A549 (cell line): ENCODE data around the gene RASSF6. TPM values are rescaled to one million over a fixed set of nuclear protein-coding genes. Genes with fewer than 3 reads are reported as not detected.

ENCODE experiments used
- ATAC-seq, 2 experiments: fragments of 200-7000 bp in 1 of 2; fragments of >200 bp in 1 of 2; cut with Nextera tagmentation in 1 of 2; cut with Tn5 transposase in 1 of 2; 3 replicates each; pipeline versions ENCODE4 v1.8.0 to v1.9.1; 2018 to 2020; ENCODE audit warnings: mild to moderate bottlenecking in 1 of 2, moderate library complexity in 1 of 2
- CTCF ChIA-PET: fragments of 300-600 bp; sonication (Branson Sonifier 250); formaldehyde crosslinking; extraction: SDS; loops from one replicate; lab custom pipeline; 2021; ENCODE audit warnings: antibody characterized with exemption, inconsistent platforms; lab: Yijun Ruan, JAX
- POLR2A ChIA-PET: fragments of 350-600 bp; formaldehyde crosslinking; extraction: SDS; loops from one replicate; lab custom pipeline; 2021; ENCODE audit warnings: antibody characterized with exemption, inconsistent platforms; lab: Yijun Ruan, JAX
- DNase-seq, 2 experiments: peaks; one replicate each; pipeline versions ENCODE4 v3.0.0 to v3.0.0-alpha.2; 2011 to 2016; ENCODE audit warnings: low read depth in 1 of 2, low spot score in 1 of 2
- FAIRE-seq: peaks from 2 replicates; lab custom pipeline; 2011; peaks lifted over from hg19 to GRCh38; lab: Jason Lieb, UNC
- H3K27ac ChIP-seq, 2 experiments: fragments of >200 bp; sonication (Bioruptor Twin); formaldehyde crosslinking; 3 replicates each; pipeline ENCODE4 v1.5.1; 2016 to 2017
- H3K4me1 ChIP-seq: fragments of >200 bp; sonication (Bioruptor Twin); formaldehyde crosslinking; 3 replicates; pipeline ENCODE4 v1.6.1; 2016
- H3K4me2 ChIP-seq: fragments of >200 bp; sonication (Bioruptor Twin); formaldehyde crosslinking; 3 replicates; pipeline ENCODE4 v1.6.1; 2016
- H3K4me3 ChIP-seq: fragments of >200 bp; sonication (Bioruptor Twin); formaldehyde crosslinking; 3 replicates; pipeline ENCODE4 v1.5.1; 2016
- H3K9me3 ChIP-seq: fragments of >200 bp; sonication (Bioruptor Twin); formaldehyde crosslinking; 3 replicates; pipeline ENCODE4 v1.6.1; 2016
- CEBPB ChIP-seq, 2 experiments: fragments of >200 bp in 1 of 2; sonication (Bioruptor Twin) in 1 of 2; formaldehyde crosslinking in 1 of 2; IDR thresholded peaks; 2 replicates each; pipeline ENCODE4 v1.6.1; 2012 to 2016
- CHD2 ChIP-seq: fragments of 150-350 bp; IDR thresholded peaks from 2 replicates; pipeline ENCODE4 v1.6.1; 2014; ENCODE audit warnings: low read length; ENCODE audit not compliant: partially characterized antibody
- CHD4 ChIP-seq: fragments of 200-600 bp; sonication (generic); IDR thresholded peaks from 2 replicates; pipeline ENCODE4 v1.6.1; 2016; ENCODE audit warnings: antibody characterized with exemption, mild to moderate bottlenecking, borderline replicate concordance
- EP300 ChIP-seq, 2 experiments: fragments of >200 bp; sonication (Bioruptor Twin); formaldehyde crosslinking; IDR thresholded peaks; 2 replicates in 1 of 2; 3 replicates in 1 of 2; pipeline ENCODE4 v1.6.1; 2016 to 2017
- FOSL2 ChIP-seq, 2 experiments: fragments of 450-650 bp in 1 of 2; fragments of >200 bp in 1 of 2; sonication (Bioruptor Twin) in 1 of 2; formaldehyde crosslinking; IDR thresholded peaks; 2 replicates each; pipeline versions ENCODE4 v1.5.0 to v1.6.1; 2016 to 2020; ENCODE audit warnings: mild to moderate bottlenecking in 1 of 2, moderate library complexity in 1 of 2
- FOXS1 ChIP-seq: fragments of 250-450 bp; sonication (Bioruptor Pico); IDR thresholded peaks from 2 replicates; pipeline ENCODE4 v1.5.0; 2020; ENCODE audit warnings: mild to moderate bottlenecking, moderate library complexity
- HES2 ChIP-seq: fragments of >200 bp; sonication (Bioruptor Twin); formaldehyde crosslinking; IDR thresholded peaks from 2 replicates; pipeline ENCODE4 v1.6.1; 2016
- JUNB ChIP-seq: fragments of >200 bp; sonication (Bioruptor Twin); formaldehyde crosslinking; IDR thresholded peaks from 2 replicates; pipeline ENCODE4 v1.6.1; 2016
- KDM1A ChIP-seq: fragments of 200-600 bp; sonication (generic); IDR thresholded peaks from 2 replicates; pipeline ENCODE4 v1.6.1; 2016; ENCODE audit warnings: low read depth, mild to moderate bottlenecking
- KDM5A ChIP-seq: fragments of 200-600 bp; sonication (generic); IDR thresholded peaks from 2 replicates; pipeline ENCODE4 v1.6.1; 2016; ENCODE audit warnings: antibody characterized with exemption, mild to moderate bottlenecking
- MAFK ChIP-seq: fragments of 450-650 bp; IDR thresholded peaks from 2 replicates; pipeline ENCODE4 v1.6.1; 2014; ENCODE audit not compliant: partially characterized antibody
- MYC ChIP-seq: IDR thresholded peaks from 2 replicates; pipeline ENCODE4 v1.6.1; 2012; ENCODE audit warnings: mild to moderate bottlenecking, inconsistent platforms, low read length, improper control_type of control experiment, borderline replicate concordance
- NFE2L2 ChIP-seq: fragments of 150-350 bp; conservative IDR thresholded peaks from 2 replicates; pipeline ENCODE4 v1.6.1; 2014; ENCODE audit warnings: low read length
- NPAS2 ChIP-seq: fragments of 250-450 bp; sonication (Bioruptor Pico); IDR thresholded peaks from 2 replicates; pipeline ENCODE4 v1.8.0; 2022; ENCODE audit warnings: mild to moderate bottlenecking, moderate library complexity, borderline replicate concordance
- PHF8 ChIP-seq: fragments of 200-600 bp; sonication (generic); IDR thresholded peaks from 2 replicates; pipeline ENCODE4 v1.6.1; 2016; ENCODE audit warnings: low read depth, mild to moderate bottlenecking, antibody characterized with exemption, moderate library complexity, borderline replicate concordance
- POLR2A ChIP-seq: IDR thresholded peaks from 2 replicates; pipeline ENCODE4 v1.6.1; 2012; ENCODE audit warnings: mild to moderate bottlenecking, low read length
- POLR2AphosphoS2 ChIP-seq: conservative IDR thresholded peaks from 2 replicates; pipeline ENCODE4 v1.6.1; 2012; ENCODE audit warnings: low read length, improper control_type of control experiment, inconsistent platforms
- REST ChIP-seq: fragments of 200-600 bp; sonication (generic); IDR thresholded peaks from 2 replicates; pipeline ENCODE4 v1.6.1; 2016; ENCODE audit warnings: antibody characterized with exemption, mild to moderate bottlenecking, moderate library complexity
- SREBF2 ChIP-seq: fragments of 450-650 bp; IDR thresholded peaks from 2 replicates; pipeline ENCODE4 v1.6.1; 2014; ENCODE audit warnings: mild to moderate bottlenecking, moderate library complexity
- TFCP2L1 ChIP-seq: fragments of 250-450 bp; sonication (Bioruptor Pico); IDR thresholded peaks from 2 replicates; pipeline ENCODE4 v1.5.0; 2021; ENCODE audit warnings: mild to moderate bottlenecking
- TP53 ChIP-seq: fragments of 250-450 bp; sonication (Bioruptor Pico); IDR thresholded peaks from 2 replicates; pipeline ENCODE4 v1.5.0; 2021; ENCODE audit warnings: mild to moderate bottlenecking, moderate library complexity
- WGBS: methylation state at CpG from one replicate; pipeline ENCODE4 v1.1.6; 2017; ENCODE audit errors: missing lambda C conversion rate; 5-methylcytosine and 5-hydroxymethylcytosine counted together
- polyA plus RNA-seq, 4 experiments: library from polyadenylated mRNA; depleted of rRNA in 3 of 4; stranded (reverse); fragments of >200 nt; fragmentation: RNase III in 1 of 4; extraction: RNeasy Plus Mini Kit Qiagen cat#74134 plus additional on column Dnase treatment in 1 of 4; gene quantifications; 2 replicates in 3 of 4; 3 replicates in 1 of 4; pipeline ENCODE4 v1.2.3, GENCODE V29; 2011 to 2017
- TF ChIP-seq, protein P1 (sequence below): fragments of 250-450 bp; sonication (Bioruptor Pico); IDR thresholded peaks from 2 replicates; pipeline ENCODE4 v1.5.0; 2020; ENCODE audit warnings: low read depth, mild to moderate bottlenecking, moderate library complexity
- TF ChIP-seq, protein P2 (sequence below): IDR thresholded peaks from 2 replicates; pipeline ENCODE4 v1.6.1; 2012

RASSF6 gene
- polyA plus RNA-seq, 2 of the 4 experiments (the other 2 are of a cell fraction) = 1.8 to 5.9 TPM

DNA sequence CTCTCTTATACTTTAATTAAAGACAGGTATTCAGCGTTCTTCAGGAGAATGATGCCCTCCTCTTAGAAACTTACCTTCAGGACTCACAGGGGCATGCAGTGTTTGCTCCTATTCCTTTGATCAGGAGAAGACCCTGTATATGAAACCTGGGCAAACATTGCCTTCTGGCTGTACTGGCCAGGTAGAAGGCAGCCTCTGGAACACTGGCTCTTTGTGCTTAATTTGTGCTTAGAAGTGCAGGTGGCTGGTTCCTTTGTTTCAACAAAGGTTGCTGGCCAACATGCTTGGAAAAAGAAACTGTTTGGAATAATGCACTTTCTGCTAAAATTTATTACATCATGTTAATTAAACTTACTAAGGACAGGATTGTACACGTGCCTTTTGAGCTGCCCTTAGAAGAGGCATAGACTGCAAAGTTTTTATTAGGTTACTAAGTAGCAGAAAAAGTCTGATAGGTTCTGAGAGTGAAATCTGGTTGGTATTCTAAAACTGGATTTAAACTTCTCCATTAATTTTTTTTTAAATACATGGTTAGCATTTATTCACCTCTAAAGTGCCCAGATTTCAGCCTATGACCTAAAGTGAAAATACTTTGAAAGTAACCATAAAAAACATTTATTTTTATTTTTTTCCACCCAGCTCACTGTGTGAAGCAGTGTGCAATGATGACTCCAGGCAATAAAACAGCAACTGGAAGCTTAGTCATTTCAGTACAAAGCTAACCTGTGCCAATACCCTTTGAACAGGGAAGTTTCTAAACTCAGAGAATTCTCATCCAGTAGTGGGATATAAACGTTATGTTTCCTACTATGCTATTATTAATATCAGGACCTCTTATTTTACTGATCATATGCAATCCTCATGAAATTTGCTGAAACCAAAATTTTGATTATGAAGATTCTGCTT, 11.3 kb downstream of the RASSF6 start:
- DNase-seq = peak in 1 of 2 experiments; percentile 39
- no peak overlapping the region for H3K4me3 ChIP-seq
- H3K27ac ChIP-seq = peak overlapping the region; percentile 88 to 93
- H3K4me2 ChIP-seq = peak overlapping the region; percentile 73
- peak; percentile 81 to 82; a peak in 5 of 6 replicates for ATAC-seq
- peaks cover 71% of the 10 kb centered on the region for H3K4me1 ChIP-seq
- ChIA-PET POLR2A (interaction anchor here (0.9 to 1.3 kb wide), 2 partner anchors 10 to 11 kb away, joined by 3 to 4 read pairs; partner anchors contain the start of gene RASSF6), CTCF (interaction anchor here (1.0 to 1.4 kb wide), 3 partner anchors 11 to 35 kb away, joined by 3 to 4 read pairs (median 3); no protein-coding TSS in a partner anchor)
- WGBS = 28% methylated on average over 3 of the region's 3 CpGs
- H3K9me3 ChIP-seq = no peaks in the 10 kb centered on the region
- TF ChIP-seq FOXS1 (CRISPR knock-in tag) = no peak
- TF ChIP-seq FOSL2 (IDR thresholded peaks at IDR 0.05) = no peak
- peak; percentile 45; the same call in 1 of the 2 replicates for TF ChIP-seq FOSL2 (CRISPR knock-in tag; IDR thresholded peaks at IDR 0.05)
- TF ChIP-seq CHD2 = no peak
- TF ChIP-seq KDM5A = no peak
- FAIRE-seq = no peak

DNA sequence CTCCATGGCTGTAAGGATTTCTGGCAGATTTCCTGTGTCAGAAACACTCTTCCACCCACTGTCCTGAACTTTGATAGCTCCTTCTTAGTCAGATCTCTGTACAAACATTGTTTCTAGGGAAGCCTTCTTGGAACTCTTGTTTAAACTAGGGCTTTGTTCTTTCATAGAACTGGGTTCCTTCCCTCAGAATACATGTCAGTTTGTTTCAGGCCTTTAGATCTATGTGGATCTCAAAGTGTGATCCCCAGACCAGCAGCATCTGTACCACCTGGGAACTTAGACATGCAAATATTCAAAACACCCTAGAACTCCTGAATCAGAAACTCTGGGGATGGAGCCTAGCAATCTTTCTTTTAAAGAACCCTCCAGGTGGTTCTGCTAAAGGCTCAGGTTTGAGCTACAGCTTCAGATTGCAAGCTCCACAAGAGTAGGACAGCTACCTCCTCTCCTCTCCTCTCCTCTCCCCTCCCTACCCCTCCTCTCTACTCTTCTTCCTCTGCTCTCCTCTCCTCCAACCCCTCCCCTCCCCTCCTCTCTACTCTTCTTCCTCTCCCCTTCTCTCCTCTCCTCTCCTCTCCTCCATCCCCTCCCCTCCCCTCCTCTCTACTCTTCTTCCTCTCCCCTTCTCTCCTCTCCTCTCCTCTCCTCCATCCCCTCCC, 12.7 kb downstream of the RASSF6 start:
- DNase-seq = peak in 1 of 2 experiments; percentile 29
- ATAC-seq = peak; percentile 31 to 57; a peak in 3 of 6 replicates
- FAIRE-seq = no peak
- no peaks in the 10 kb centered on the region for H3K9me3 ChIP-seq
- ChIA-PET CTCF (interaction anchor here (1.0 kb wide), 2 partner anchors 8 to 9 kb away, joined by 3 read pairs; no protein-coding TSS in a partner anchor), POLR2A (no interaction called here)
- H3K4me1 ChIP-seq = peaks cover 82% of the 10 kb centered on the region
- peak overlapping the region; percentile 87 to 93 for H3K27ac ChIP-seq
- H3K4me3 ChIP-seq = no peak overlapping the region
- TF ChIP-seq PHF8 = no peak
- no peak for TF ChIP-seq HES2
- TF ChIP-seq SREBF2 = no peak
- no peak for TF ChIP-seq FOXS1 (CRISPR knock-in tag)
- no peak for TF ChIP-seq MYC
- TF ChIP-seq, protein P1, sequence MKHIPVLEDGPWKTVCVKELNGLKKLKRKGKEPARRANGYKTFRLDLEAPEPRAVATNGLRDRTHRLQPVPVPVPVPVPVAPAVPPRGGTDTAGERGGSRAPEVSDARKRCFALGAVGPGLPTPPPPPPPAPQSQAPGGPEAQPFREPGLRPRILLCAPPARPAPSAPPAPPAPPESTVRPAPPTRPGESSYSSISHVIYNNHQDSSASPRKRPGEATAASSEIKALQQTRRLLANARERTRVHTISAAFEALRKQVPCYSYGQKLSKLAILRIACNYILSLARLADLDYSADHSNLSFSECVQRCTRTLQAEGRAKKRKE (CRISPR knock-in tag) = no peak
- no peak for TF ChIP-seq CHD4
- TF ChIP-seq POLR2AphosphoS2 = no peak
- no peak for TF ChIP-seq MAFK
- TF ChIP-seq EP300 (IDR thresholded peaks at IDR 0.05) = no peak
- TF ChIP-seq JUNB = no peak
- TF ChIP-seq POLR2A = no peak
- no peak for TF ChIP-seq KDM1A
- TF ChIP-seq, protein P2, sequence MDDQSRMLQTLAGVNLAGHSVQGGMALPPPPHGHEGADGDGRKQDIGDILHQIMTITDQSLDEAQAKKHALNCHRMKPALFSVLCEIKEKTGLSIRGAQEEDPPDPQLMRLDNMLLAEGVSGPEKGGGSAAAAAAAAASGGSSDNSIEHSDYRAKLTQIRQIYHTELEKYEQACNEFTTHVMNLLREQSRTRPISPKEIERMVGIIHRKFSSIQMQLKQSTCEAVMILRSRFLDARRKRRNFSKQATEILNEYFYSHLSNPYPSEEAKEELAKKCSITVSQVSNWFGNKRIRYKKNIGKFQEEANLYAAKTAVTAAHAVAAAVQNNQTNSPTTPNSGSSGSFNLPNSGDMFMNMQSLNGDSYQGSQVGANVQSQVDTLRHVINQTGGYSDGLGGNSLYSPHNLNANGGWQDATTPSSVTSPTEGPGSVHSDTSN = no peak
- no peak for TF ChIP-seq NFE2L2
- TF ChIP-seq REST = no peak
- TF ChIP-seq CEBPB (IDR thresholded peaks at IDR 0.05) = no peak
- no peak for TF ChIP-seq TFCP2L1 (CRISPR knock-in tag)
- no peak for TF ChIP-seq NPAS2 (CRISPR knock-in tag)
- no peak for TF ChIP-seq TP53
- H3K4me2 ChIP-seq = peak overlapping the region; percentile 73
